ENCODE measurements around the gene TRDMT1. TPM values are rescaled to one million over a fixed set of nuclear protein-coding genes. Genes with fewer than 3 reads are reported as not detected.

TRDMT1 gene
- polyA plus RNA-seq, 1 donor (not counting 4 experiments of a cell fraction or from before 2014, with no cell fraction given): 6.6 TPM

GRCh38 chr10:17146892-17147291 lies 54.6 kb downstream of the TRDMT1 start:
- H3K9me3 ChIP-seq (ENCODE audit: control insufficient read depth, low read depth, low read length): no peaks in the 10 kb centered on the region
- H3K36me3 ChIP-seq (ENCODE audit: control insufficient read depth in 2 of 2, extremely low read depth in 1 of 2, insufficient read depth in 2 of 2, low read length in 2 of 2): no peaks in the 10 kb centered on the region
- dilution Hi-C loops (cut with MboI; ENCODE audit: extremely low pct_ligation_motif_present, low sequenced_read_pairs): loop anchor here (10.0 kb wide), 1 partner anchor 292 kb away; no protein-coding TSS in a partner anchor
- no peaks in the 10 kb centered on the region for H3K9me1 ChIP-seq (ENCODE audit: control insufficient read depth, extremely low read depth, insufficient read depth, low read length)
- DNase-seq (ENCODE audit: low read depth, low spot score): no peak
- H3K4me2 ChIP-seq (ENCODE audit: control insufficient read depth, extremely low read depth, insufficient read depth, low read depth, low read length): no peak overlapping the region
- no peak overlapping the region for H2AFZ ChIP-seq (ENCODE audit: control insufficient read depth, low read length)
- H3K79me2 ChIP-seq (ENCODE audit: control insufficient read depth, insufficient read depth, low read length): no peaks in the 10 kb centered on the region
- no peaks in the 10 kb centered on the region for H3K4me1 ChIP-seq (ENCODE audit: control insufficient read depth, extremely low read depth, insufficient read depth, low read length)
- no peak overlapping the region for H3K4me3 ChIP-seq (ENCODE audit: control insufficient read depth in 2 of 3, extremely low read depth in 1 of 3, insufficient read depth in 2 of 3, low read depth in 1 of 3, low read length in 3 of 3)
- no peaks in the 10 kb centered on the region for H4K20me1 ChIP-seq (ENCODE audit: control insufficient read depth, extremely low read depth, insufficient read depth, low read length)
- no peaks in the 10 kb centered on the region for H3K27me3 ChIP-seq (ENCODE audit: control insufficient read depth, extremely low read depth, insufficient read depth, low read length)
- H3K27ac ChIP-seq (ENCODE audit: control insufficient read depth, insufficient read depth, low read length): no peak overlapping the region
- FAIRE-seq: no peak
- no peak overlapping the region for H3K9ac ChIP-seq (ENCODE audit: control insufficient read depth, extremely low read depth, insufficient read depth, low read length)
- TF ChIP-seq CTCF (optimal IDR thresholded peaks at IDR 0.05 in 1 of 3, IDR thresholded peaks at IDR 0.05 in 1 of 3, conservative IDR thresholded peaks at IDR 0.05 in 1 of 3; ENCODE audit: extremely low read depth in 1 of 3, insufficient read depth in 2 of 3, low read length in 3 of 3): no peak
- no peak for TF ChIP-seq EZH2 (IDR thresholded peaks at IDR 0.05; ENCODE audit: low read length)

GRCh38 chr10:17145239-17145638 lies 56.2 kb downstream of the TRDMT1 start:
- Histone ChIP-seq H3K9me3 (ENCODE audit: control insufficient read depth, low read depth, low read length) (no peaks in the 10 kb centered on the region), H3K4me1 (ENCODE audit: control insufficient read depth, extremely low read depth, insufficient read depth, low read length) (no peaks in the 10 kb centered on the region), H3K79me2 (ENCODE audit: control insufficient read depth, insufficient read depth, low read length) (no peaks in the 10 kb centered on the region), H2AFZ (ENCODE audit: control insufficient read depth, low read length) (no peak overlapping the region), H3K36me3 (ENCODE audit: control insufficient read depth in 2 of 2, extremely low read depth in 1 of 2, insufficient read depth in 2 of 2, low read length in 2 of 2) (no peaks in the 10 kb centered on the region), H3K27ac (ENCODE audit: control insufficient read depth, insufficient read depth, low read length) (no peak overlapping the region), H3K9me1 (ENCODE audit: control insufficient read depth, extremely low read depth, insufficient read depth, low read length) (no peaks in the 10 kb centered on the region), H3K4me2 (ENCODE audit: control insufficient read depth, extremely low read depth, insufficient read depth, low read depth, low read length) (no peak overlapping the region), H3K27me3 (ENCODE audit: control insufficient read depth, extremely low read depth, insufficient read depth, low read length) (no peaks in the 10 kb centered on the region), H3K9ac (ENCODE audit: control insufficient read depth, extremely low read depth, insufficient read depth, low read length) (no peak overlapping the region), H3K4me3 (ENCODE audit: control insufficient read depth in 2 of 3, extremely low read depth in 1 of 3, insufficient read depth in 2 of 3, low read depth in 1 of 3, low read length in 3 of 3) (no peak overlapping the region), H4K20me1 (ENCODE audit: control insufficient read depth, extremely low read depth, insufficient read depth, low read length) (no peaks in the 10 kb centered on the region)
- dilution Hi-C loops (cut with MboI; ENCODE audit: extremely low pct_ligation_motif_present, low sequenced_read_pairs): loop anchor here (10.0 kb wide), 1 partner anchor 290 kb away; no protein-coding TSS in a partner anchor
- FAIRE-seq (no peak), DNase-seq (ENCODE audit: low read depth, low spot score) (no peak)
- TF ChIP-seq CTCF (optimal IDR thresholded peaks at IDR 0.05 in 1 of 3, IDR thresholded peaks at IDR 0.05 in 1 of 3, conservative IDR thresholded peaks at IDR 0.05 in 1 of 3; ENCODE audit: extremely low read depth in 1 of 3, insufficient read depth in 2 of 3, low read length in 3 of 3) (no peak), EZH2 (IDR thresholded peaks at IDR 0.05; ENCODE audit: low read length) (no peak)

Data from keratinocyte (primary cell).